ENCODE results near the gene APBB2. TPM values are rescaled to one million over a fixed set of nuclear protein-coding genes. Genes with fewer than 3 reads are reported as not detected.

Gene APBB2
- polyA plus RNA-seq, 3 donors, result 0.15 to 0.33 TPM; not detected in 1

DNA sequence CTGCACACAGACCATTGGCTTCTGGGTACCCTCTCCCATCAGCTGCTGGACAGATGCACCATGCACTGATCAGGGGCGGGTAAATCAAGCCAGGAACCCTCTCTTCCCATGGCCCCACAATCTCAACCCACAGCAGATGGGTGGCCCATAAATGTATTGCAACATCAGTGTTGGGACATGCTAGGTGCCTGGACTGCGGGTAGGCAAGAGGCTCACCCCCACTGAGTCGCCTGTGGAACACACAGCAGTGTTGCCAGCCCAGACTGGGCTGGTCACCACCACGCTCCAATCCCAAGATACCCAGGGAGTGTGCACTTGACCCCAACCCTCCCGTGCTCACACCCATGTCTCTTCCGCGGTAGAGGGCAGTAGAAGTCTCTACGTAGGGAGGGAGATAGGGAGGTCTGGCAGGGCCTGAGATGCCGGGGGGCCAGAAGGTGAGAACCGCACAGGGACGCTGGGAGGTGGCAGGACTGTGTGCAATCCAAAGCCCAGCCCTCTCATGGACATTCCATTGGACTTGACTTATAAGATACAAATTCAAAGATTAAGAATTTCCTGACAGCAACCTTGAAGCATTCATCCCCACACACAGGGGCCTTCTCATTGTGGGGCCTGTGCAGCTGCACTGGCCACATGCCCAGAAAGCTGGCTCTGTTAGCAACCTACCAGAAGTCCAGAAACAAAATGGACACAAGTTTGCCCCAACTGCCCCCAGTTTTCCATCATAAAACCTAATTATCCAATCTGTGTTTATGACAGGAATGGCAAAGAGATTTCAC, 280.9 kb downstream of the APBB2 start:
- 80% methylated on average over 8 of the region's 11 CpGs for WGBS (ENCODE audit: insufficient coverage)
- no peaks in the 10 kb centered on the region for H3K9me3 ChIP-seq (replicated peaks in 1 of 2; ENCODE audit: control insufficient read depth in 1 of 2, insufficient read depth in 1 of 2, low read length in 2 of 2)

DNA sequence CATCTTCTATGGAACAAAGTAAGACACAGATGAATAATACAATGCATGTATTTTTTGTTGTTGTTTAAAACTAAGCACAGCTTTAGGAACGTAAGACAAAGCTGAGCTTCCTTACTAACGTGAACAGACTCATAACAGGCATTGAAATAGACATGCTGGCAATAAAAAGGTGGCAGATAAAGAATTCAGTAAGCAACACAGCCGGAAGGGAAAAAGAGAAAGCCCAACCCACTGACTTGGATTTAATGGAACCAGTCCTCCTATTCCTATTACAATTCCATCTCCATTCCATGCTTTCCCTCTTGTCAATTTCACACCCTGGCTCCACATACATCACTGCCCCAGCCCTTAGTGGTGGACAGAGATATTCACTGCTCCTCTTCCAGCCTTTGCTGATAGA, 282.5 kb downstream of the APBB2 start:
- no peaks in the 10 kb centered on the region for H3K9me3 ChIP-seq (replicated peaks in 1 of 2; ENCODE audit: control insufficient read depth in 1 of 2, insufficient read depth in 1 of 2, low read length in 2 of 2)
- H3K27ac ChIP-seq (ENCODE audit: low read depth in 1 of 2, low read length in 2 of 2), result no peak overlapping the region
- H3K27me3 ChIP-seq (ENCODE audit: control insufficient read depth in 2 of 2, insufficient read depth in 2 of 2, low read length in 2 of 2), result no peaks in the 10 kb centered on the region
- H3K4me3 Mint-ChIP-seq, result no peak overlapping the region
- peaks cover 0 to 3% of the 10 kb centered on the region in 2 donors for H3K4me1 ChIP-seq (ENCODE audit: control insufficient read depth in 1 of 2, insufficient read depth in 2 of 2, low read length in 2 of 2)
- no peak overlapping the region for H2AFZ ChIP-seq (ENCODE audit: insufficient read depth, low read depth, low read length, poor library complexity, severe bottlenecking)
- H3K9ac ChIP-seq (ENCODE audit: insufficient read depth, low read length, poor library complexity, severe bottlenecking), result no peak overlapping the region
- intact Hi-C loops (cut with micrococcal nuclease), result no loop called here
- no peaks in the 10 kb centered on the region for H3K9me3 Mint-ChIP-seq
- no peak overlapping the region for H3K4me2 ChIP-seq (replicated peaks; ENCODE audit: extremely low read depth, low read length, poor library complexity, severe bottlenecking)
- no peaks in the 10 kb centered on the region for H4K20me1 ChIP-seq (ENCODE audit: insufficient read depth, low read length)
- H3K36me3 Mint-ChIP-seq, result no peaks in the 10 kb centered on the region
- H3K79me2 ChIP-seq (ENCODE audit: insufficient read depth, low read length), result no peaks in the 10 kb centered on the region
- WGBS (ENCODE audit: insufficient coverage), result 97% methylated on average over 3 of the region's 3 CpGs
- no peak overlapping the region for H3K4me3 ChIP-seq (replicated peaks in 1 of 3; ENCODE audit: low read depth in 2 of 3, low read length in 3 of 3)
- TF ChIP-seq, protein P1, sequence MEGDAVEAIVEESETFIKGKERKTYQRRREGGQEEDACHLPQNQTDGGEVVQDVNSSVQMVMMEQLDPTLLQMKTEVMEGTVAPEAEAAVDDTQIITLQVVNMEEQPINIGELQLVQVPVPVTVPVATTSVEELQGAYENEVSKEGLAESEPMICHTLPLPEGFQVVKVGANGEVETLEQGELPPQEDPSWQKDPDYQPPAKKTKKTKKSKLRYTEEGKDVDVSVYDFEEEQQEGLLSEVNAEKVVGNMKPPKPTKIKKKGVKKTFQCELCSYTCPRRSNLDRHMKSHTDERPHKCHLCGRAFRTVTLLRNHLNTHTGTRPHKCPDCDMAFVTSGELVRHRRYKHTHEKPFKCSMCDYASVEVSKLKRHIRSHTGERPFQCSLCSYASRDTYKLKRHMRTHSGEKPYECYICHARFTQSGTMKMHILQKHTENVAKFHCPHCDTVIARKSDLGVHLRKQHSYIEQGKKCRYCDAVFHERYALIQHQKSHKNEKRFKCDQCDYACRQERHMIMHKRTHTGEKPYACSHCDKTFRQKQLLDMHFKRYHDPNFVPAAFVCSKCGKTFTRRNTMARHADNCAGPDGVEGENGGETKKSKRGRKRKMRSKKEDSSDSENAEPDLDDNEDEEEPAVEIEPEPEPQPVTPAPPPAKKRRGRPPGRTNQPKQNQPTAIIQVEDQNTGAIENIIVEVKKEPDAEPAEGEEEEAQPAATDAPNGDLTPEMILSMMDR (IDR thresholded peaks at IDR 0.05), result no peak
- DNase-seq, result no peak
- H3K27ac Mint-ChIP-seq, result no peak overlapping the region
- peaks cover 7% of the 10 kb centered on the region for H3K4me1 Mint-ChIP-seq
- H3K36me3 ChIP-seq (replicated peaks in 1 of 2; ENCODE audit: control insufficient read depth in 1 of 2, insufficient read depth in 2 of 2, low read length in 2 of 2), result no peaks in the 10 kb centered on the region
- peaks cover 0 to 3% (median 0%) of the 10 kb centered on the region in 3 donors for H3K27me3 Mint-ChIP-seq (ENCODE audit: low read depth in 3 of 3)

More for the DNA sequence above, 280.9 kb downstream of the APBB2 start:
- no peak overlapping the region for H3K4me3 ChIP-seq (replicated peaks in 1 of 3; ENCODE audit: low read depth in 2 of 3, low read length in 3 of 3)
- Mint-ChIP-seq H3K27ac (no peak overlapping the region), H3K36me3 (no peaks in the 10 kb centered on the region), H3K4me3 (no peak overlapping the region), H3K4me1 (peaks cover 4% of the 10 kb centered on the region), H3K27me3 (ENCODE audit: low read depth in 3 of 3) (no peaks in the 10 kb centered on the region), H3K9me3 (no peaks in the 10 kb centered on the region)
- DNase-seq, result no peak
- intact Hi-C loops (cut with micrococcal nuclease), result no loop called here
- H3K27ac ChIP-seq (ENCODE audit: low read depth in 1 of 2, low read length in 2 of 2), result no peak overlapping the region
- no peaks in the 10 kb centered on the region for H3K27me3 ChIP-seq (ENCODE audit: control insufficient read depth in 2 of 2, insufficient read depth in 2 of 2, low read length in 2 of 2)
- TF ChIP-seq, protein P1 (IDR thresholded peaks at IDR 0.05), result no peak
- no peak overlapping the region for H3K4me2 ChIP-seq (replicated peaks; ENCODE audit: extremely low read depth, low read length, poor library complexity, severe bottlenecking)
- H3K36me3 ChIP-seq (replicated peaks in 1 of 2; ENCODE audit: control insufficient read depth in 1 of 2, insufficient read depth in 2 of 2, low read length in 2 of 2), result no peaks in the 10 kb centered on the region
- no peaks in the 10 kb centered on the region for H4K20me1 ChIP-seq (ENCODE audit: insufficient read depth, low read length)
- H3K4me1 ChIP-seq (ENCODE audit: control insufficient read depth in 1 of 2, insufficient read depth in 2 of 2, low read length in 2 of 2), result peaks cover 0 to 3% of the 10 kb centered on the region in 2 donors
- H3K9ac ChIP-seq (ENCODE audit: insufficient read depth, low read length, poor library complexity, severe bottlenecking), result no peak overlapping the region
- no peak overlapping the region for H2AFZ ChIP-seq (ENCODE audit: insufficient read depth, low read depth, low read length, poor library complexity, severe bottlenecking)
- H3K79me2 ChIP-seq (ENCODE audit: insufficient read depth, low read length), result no peaks in the 10 kb centered on the region
